ENCODE results near the gene PRDM16. TPM values are rescaled to one million over a fixed set of nuclear protein-coding genes. Genes with fewer than 3 reads are reported as not detected.
A peak's percentile ranks its signal among the peaks of the same experiment; 100 is the strongest.

The PRDM16 gene
- polyA plus RNA-seq, 6 donors from 2014 or later, result not detected

- Mint-ChIP-seq H3K36me3 (peaks cover 0 to 7% of the 10 kb centered on the region in 2 donors), H3K9me3 (peaks cover 0 to 16% (median 10%) of the 10 kb centered on the region in 7 donors), H3K27ac (peak overlapping the region in 1 of 6 donors; percentile 52), H3K27me3 (peaks cover 0 to 42% (median 9%) of the 10 kb centered on the region in 3 donors), H3K4me1 (peaks cover 0 to 4% (median 0%) of the 10 kb centered on the region in 3 donors), H3K4me3 (no peak overlapping the region)
- ATAC-seq (ENCODE audit: low read depth in 2 of 2) (no peak), DNase-seq (no peak)
Measured at GRCh38 chr1:3441880-3442279, 372.9 kb downstream of the PRDM16 start.

- Mint-ChIP-seq H3K27ac (no peak overlapping the region), H3K4me1 (peaks cover 0 to 4% (median 0%) of the 10 kb centered on the region in 3 donors), H3K36me3 (peaks cover 0 to 7% of the 10 kb centered on the region in 2 donors), H3K27me3 (peaks cover 0 to 44% (median 9%) of the 10 kb centered on the region in 3 donors), H3K9me3 (peaks cover 0 to 21% (median 11%) of the 10 kb centered on the region in 7 donors), H3K4me3 (no peak overlapping the region)
- no peak for DNase-seq
- no peak for ATAC-seq (ENCODE audit: low read depth in 2 of 2)
Measured at GRCh38 chr1:3442331-3442730, 373.3 kb downstream of the PRDM16 start.

GRCh38 chr1:3442901-3443300 lies 373.9 kb downstream of the PRDM16 start:
- Mint-ChIP-seq H3K4me3 (no peak overlapping the region), H3K36me3 (peaks cover 0 to 7% of the 10 kb centered on the region in 2 donors), H3K4me1 (peaks cover 0 to 4% (median 0%) of the 10 kb centered on the region in 3 donors), H3K27me3 (peaks cover 0 to 49% (median 9%) of the 10 kb centered on the region in 3 donors), H3K27ac (no peak overlapping the region), H3K9me3 (peaks cover 0 to 26% (median 11%) of the 10 kb centered on the region in 7 donors)
- ATAC-seq (ENCODE audit: low read depth in 2 of 2) (no peak), DNase-seq (no peak)

DNA sequence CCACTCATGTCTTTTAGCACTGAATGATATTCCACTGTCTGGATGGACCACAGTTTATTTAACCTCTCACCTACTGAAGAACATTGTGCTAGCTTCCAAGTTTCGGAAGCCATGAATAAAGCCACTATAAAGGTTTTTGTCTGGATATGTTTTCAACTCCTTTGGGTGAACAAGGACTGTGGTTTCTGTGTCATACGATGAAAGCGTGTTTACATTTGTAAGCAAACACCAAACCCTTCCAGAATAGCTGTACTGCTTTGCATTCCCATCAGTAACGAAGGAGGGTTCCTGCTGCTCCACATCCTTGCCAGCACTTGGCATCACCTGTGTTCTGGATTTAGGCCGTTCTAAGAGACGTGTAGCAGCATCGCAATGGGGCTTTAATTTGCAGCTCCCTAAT lies 374.8 kb downstream of the PRDM16 start:
- Mint-ChIP-seq H3K27ac (no peak overlapping the region), H3K36me3 (peaks cover 0 to 7% of the 10 kb centered on the region in 2 donors), H3K4me3 (no peak overlapping the region), H3K9me3 (peaks cover 2 to 31% (median 16%) of the 10 kb centered on the region in 7 donors), H3K27me3 (peaks cover 0 to 55% (median 9%) of the 10 kb centered on the region in 3 donors), H3K4me1 (peaks cover 0 to 4% (median 0%) of the 10 kb centered on the region in 3 donors)
- ATAC-seq (ENCODE audit: low read depth in 2 of 2) (no peak), DNase-seq (no peak)

- ATAC-seq (ENCODE audit: low read depth in 2 of 2) (no peak), DNase-seq (no peak)
- Mint-ChIP-seq H3K27ac (no peak overlapping the region), H3K36me3 (peaks cover 0 to 7% of the 10 kb centered on the region in 2 donors), H3K4me3 (no peak overlapping the region), H3K27me3 (peaks cover 0 to 60% (median 11%) of the 10 kb centered on the region in 3 donors), H3K4me1 (peaks cover 0 to 4% (median 0%) of the 10 kb centered on the region in 3 donors), H3K9me3 (peaks cover 2 to 31% (median 16%) of the 10 kb centered on the region in 7 donors)
Measured at GRCh38 chr1:3444298-3444697, 375.3 kb downstream of the PRDM16 start.

DNA sequence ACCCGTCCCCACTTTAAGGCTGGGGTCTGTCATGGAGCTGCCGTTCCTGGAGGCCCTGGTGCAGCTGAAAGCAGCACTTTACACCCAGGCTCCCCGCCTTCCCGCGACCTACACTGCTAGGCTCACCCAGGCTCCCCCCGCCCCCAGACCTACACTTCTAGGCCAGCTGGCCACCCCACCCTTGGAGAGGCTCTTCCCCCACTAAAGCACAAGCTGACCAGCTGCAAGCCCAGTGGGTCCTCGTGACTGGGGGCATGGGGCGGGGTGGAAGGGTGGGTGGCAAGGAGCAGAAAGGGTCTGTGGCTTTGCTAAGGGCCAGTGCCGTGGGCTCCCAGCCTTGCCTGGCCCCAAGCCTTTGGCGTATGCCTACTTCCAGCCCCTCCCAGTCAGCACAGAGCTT lies 375.7 kb downstream of the PRDM16 start:
- DNase-seq, result no peak

DNA sequence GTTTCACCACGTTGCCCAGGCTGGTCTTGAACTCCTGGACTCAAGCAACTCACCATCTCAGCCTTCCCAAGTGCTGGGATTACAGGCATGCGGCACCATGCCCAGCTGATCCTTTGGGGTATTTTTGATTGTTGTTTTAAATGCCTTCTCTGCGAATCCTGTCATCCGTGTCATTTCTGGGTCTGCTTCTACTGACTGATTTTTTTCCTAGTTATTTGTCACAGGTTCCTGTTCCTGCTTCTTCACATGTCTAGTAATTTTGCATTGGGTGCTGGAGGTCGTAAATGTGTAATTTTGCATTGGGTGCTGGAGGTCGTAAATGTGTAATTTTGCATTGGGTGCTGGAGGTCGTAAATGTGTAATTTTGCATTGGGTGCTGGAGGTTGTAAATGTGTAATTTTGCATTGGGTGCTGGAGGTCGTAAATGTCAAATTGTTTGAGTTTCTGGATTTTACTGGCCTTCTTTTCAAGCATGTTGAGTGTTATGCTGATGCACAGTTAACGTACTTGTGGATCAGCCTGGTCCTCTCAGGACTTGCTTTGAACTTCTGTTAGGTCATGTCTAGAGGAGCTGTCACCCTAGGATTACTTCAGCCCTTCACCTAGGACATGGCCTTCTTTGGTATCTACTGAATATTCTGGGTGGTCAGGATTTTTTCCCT lies 381.3 kb downstream of the PRDM16 start:
- H3K36me3 Mint-ChIP-seq, result peaks cover 0 to 7% of the 10 kb centered on the region in 2 donors
- peaks cover 0 to 2% (median 0%) of the 10 kb centered on the region in 3 donors for H3K4me1 Mint-ChIP-seq
- no peak overlapping the region for H3K27ac Mint-ChIP-seq
- no peak overlapping the region for H3K4me3 Mint-ChIP-seq
- H3K27me3 Mint-ChIP-seq, result peaks cover 17 to 57% (median 22%) of the 10 kb centered on the region in 3 donors
- DNase-seq (no peak), ATAC-seq (ENCODE audit: low read depth in 2 of 2) (no peak)
- H3K9me3 Mint-ChIP-seq, result peaks cover 2 to 28% (median 16%) of the 10 kb centered on the region in 7 donors

More for the DNA sequence above, 375.7 kb downstream of the PRDM16 start:
- H3K4me3 Mint-ChIP-seq, result no peak overlapping the region
- H3K27me3 Mint-ChIP-seq, result peaks cover 4 to 64% (median 15%) of the 10 kb centered on the region in 3 donors
- H3K36me3 Mint-ChIP-seq, result peaks cover 0 to 7% of the 10 kb centered on the region in 2 donors
- ATAC-seq (ENCODE audit: low read depth in 2 of 2), result no peak
- H3K9me3 Mint-ChIP-seq, result peaks cover 2 to 31% (median 18%) of the 10 kb centered on the region in 7 donors
- peaks cover 0 to 4% (median 0%) of the 10 kb centered on the region in 3 donors for H3K4me1 Mint-ChIP-seq
- H3K27ac Mint-ChIP-seq, result no peak overlapping the region

GRCh38 chr1:3450983-3451382 lies 382.0 kb downstream of the PRDM16 start:
- ATAC-seq (ENCODE audit: low read depth in 2 of 2), result no peak
- Mint-ChIP-seq H3K4me3 (no peak overlapping the region), H3K27me3 (peaks cover 17 to 62% (median 22%) of the 10 kb centered on the region in 3 donors), H3K27ac (no peak overlapping the region), H3K4me1 (peaks cover 0 to 2% (median 0%) of the 10 kb centered on the region in 3 donors), H3K9me3 (peaks cover 2 to 22% (median 11%) of the 10 kb centered on the region in 7 donors), H3K36me3 (peaks cover 0 to 3% of the 10 kb centered on the region in 2 donors)
- no peak for DNase-seq

- Mint-ChIP-seq H3K4me1 (peaks cover 0 to 2% (median 0%) of the 10 kb centered on the region in 3 donors), H3K27ac (no peak overlapping the region), H3K4me3 (peak overlapping the region in 1 of 8 donors; percentile 42), H3K36me3 (no peaks in the 10 kb centered on the region), H3K27me3 (peaks cover 17 to 61% (median 22%) of the 10 kb centered on the region in 3 donors), H3K9me3 (peaks cover 2 to 11% (median 7%) of the 10 kb centered on the region in 7 donors)
- no peak for DNase-seq
- no peak for ATAC-seq (ENCODE audit: low read depth in 2 of 2)
Measured at GRCh38 chr1:3451994-3452865, 383.2 kb downstream of the PRDM16 start.

- Mint-ChIP-seq H3K4me3 (peak overlapping the region in 1 of 8 donors; percentile 41), H3K9me3 (peaks cover 2 to 7% (median 4%) of the 10 kb centered on the region in 7 donors), H3K4me1 (peaks cover 0 to 2% (median 0%) of the 10 kb centered on the region in 3 donors), H3K27me3 (peaks cover 17 to 55% (median 22%) of the 10 kb centered on the region in 3 donors), H3K27ac (no peak overlapping the region), H3K36me3 (no peaks in the 10 kb centered on the region)
- ATAC-seq (ENCODE audit: low read depth in 2 of 2), result no peak
- DNase-seq, result no peak
Measured at GRCh38 chr1:3452866-3453175, 383.8 kb downstream of the PRDM16 start.

- no peaks in the 10 kb centered on the region for H3K36me3 Mint-ChIP-seq
- no peak overlapping the region for H3K27ac Mint-ChIP-seq
- H3K4me3 Mint-ChIP-seq, result peak overlapping the region in 7 of 8 donors; percentile 57 to 83 (median 77)
Measured at GRCh38 chr1:3453203-3453761, 384.3 kb downstream of the PRDM16 start.

DNA sequence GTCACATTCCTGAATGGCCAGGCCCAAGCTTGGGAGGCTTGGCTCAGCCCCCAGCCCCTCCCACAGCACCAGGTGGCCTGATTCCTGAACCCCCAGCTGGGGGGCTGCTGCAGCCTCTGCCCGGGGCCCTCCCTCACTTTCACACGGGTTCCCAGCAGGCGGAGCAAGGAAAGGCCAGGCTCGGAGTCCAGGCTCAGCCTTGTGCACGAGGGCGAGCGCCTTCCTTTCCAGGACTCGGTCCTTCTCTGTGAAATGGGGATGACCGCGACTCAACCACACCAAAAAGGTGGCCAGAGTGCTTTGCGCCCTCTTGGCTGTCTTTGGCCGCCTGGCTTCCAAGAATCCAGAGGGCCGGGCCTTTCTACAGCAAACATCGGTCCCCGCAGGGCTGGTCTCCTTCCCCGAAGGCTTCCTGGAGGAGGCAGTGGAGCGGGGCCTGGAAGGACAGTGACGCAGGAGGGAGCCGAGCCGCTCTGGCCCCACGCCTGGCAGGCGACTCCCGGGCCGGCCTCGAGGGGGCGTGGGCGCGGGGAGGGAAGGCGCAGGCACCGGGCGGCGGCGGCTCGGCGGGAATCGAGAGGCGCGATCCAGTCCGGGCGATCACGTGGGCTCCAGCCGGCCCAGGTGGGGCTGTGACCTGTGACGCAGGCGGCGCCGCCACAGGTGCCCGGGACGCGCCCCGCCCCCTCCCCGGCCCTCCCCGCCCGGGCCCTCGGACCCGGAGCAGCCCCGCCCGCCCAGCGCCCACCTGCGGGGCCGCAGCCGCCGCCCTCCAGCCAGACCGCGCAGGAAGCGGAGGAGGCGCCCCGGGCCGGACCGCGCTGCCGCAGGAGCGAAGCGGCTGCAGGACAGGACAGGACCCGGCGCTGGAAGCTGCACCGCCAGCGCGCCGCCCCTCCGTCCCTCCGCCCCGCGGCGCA lies 385.1 kb downstream of the PRDM16 start, which contains the start of gene ARHGEF16:
ARHGEF16 (plus strand) TSS at position 775 of the 920 bp plus-strand sequence. CDS start 8,420 bp downstream, outside the sequence.
- Mint-ChIP-seq H3K27me3 (peaks cover 17 to 45% (median 26%) of the 10 kb centered on the region in 3 donors), H3K36me3 (no peaks in the 10 kb centered on the region), H3K27ac (peak within 1 kb of the TSS in 1 of 6 donors; percentile 86), H3K4me3 (peak within 1 kb of the TSS; percentile 61 to 89 (median 74)), H3K4me1 (peaks cover 0 to 2% (median 0%) of the 10 kb centered on the region in 3 donors), H3K9me3 (peaks cover 0 to 3% (median 0%) of the 10 kb centered on the region in 7 donors)
- DNase-seq (peak; percentile 29), ATAC-seq (ENCODE audit: low read depth in 2 of 2) (peak; percentile 54 to 61)

More at GRCh38 chr1:3453203-3453761, 384.3 kb downstream of the PRDM16 start:
- peak; percentile 44 to 70 for ATAC-seq (ENCODE audit: low read depth in 2 of 2)
- peaks cover 0 to 3% (median 0%) of the 10 kb centered on the region in 7 donors for H3K9me3 Mint-ChIP-seq
- DNase-seq, result peak; percentile 64
- H3K4me1 Mint-ChIP-seq, result peaks cover 0 to 2% (median 0%) of the 10 kb centered on the region in 3 donors
- H3K27me3 Mint-ChIP-seq, result peaks cover 17 to 50% (median 22%) of the 10 kb centered on the region in 3 donors

All from naive B cell (primary cell).